Measurements from ENCODE around the gene ADGRV1.
A peak's percentile ranks its signal among the peaks of the same experiment; 100 is the strongest.
"Not testable (repeated sequence)": the region's sequence is repeated elsewhere in the genome, so short reads cannot be mapped to it uniquely, and the experiment has no call there.

The ADGRV1 gene

DNA sequence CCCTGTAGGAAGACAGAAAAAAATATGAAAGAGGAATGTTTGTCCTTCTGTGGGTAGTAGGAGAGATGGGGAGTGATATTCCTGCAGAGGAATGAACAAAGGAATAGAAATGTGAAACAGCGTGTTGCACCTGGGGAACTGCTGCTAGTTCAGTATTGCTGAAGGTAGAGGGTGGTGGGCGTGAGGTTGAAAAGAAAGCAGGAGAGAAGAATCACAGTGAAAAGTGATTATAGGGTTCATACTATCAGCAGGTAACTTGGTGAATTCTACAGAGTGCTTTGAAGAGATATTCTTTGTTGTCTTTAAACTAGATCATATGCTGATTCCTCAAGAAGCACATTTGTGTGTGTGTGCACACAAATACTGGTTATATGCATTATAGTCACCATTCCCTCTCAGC lies 95.6 kb downstream of the ADGRV1 start:
- no peak for DNase-seq

DNA sequence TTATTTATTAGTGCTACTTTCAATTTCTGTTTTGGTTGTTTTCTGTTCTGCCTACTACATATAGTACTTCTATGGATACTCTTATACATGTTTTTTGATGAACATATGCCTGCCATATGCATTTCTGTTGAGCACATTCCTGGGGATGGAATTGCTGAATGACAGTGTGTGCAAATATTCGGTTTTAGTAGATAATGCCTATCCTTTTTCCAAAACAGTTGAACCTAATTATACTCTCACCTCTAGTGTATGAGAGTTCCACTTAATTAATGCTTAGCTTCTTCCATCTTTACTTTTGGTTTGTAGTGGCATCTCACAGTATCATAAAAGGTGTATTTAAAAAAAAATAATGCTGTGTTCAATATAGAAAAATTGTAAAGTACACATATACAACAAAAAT lies 96.8 kb downstream of the ADGRV1 start:
- DNase-seq = no peak

DNA sequence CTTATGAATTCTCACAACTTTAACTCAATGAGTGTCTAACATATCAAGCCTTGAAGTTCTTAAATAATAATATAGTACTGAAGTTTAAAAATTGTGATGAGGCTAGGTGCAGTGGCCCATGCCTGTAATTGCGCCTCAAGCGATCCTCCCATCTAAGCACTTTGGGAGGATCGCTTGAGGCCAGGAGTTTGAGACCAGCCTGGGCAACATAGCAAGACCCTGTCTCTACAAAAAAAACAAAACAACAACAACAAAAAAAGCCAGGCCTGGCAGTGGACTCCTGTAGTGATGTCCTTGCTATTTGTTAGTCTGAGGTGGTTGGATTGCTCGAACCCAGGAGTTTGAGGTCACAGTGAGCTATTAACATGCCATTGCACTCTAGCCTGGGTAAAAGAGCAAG lies 98.4 kb downstream of the ADGRV1 start:
- DNase-seq = no peak

DNA sequence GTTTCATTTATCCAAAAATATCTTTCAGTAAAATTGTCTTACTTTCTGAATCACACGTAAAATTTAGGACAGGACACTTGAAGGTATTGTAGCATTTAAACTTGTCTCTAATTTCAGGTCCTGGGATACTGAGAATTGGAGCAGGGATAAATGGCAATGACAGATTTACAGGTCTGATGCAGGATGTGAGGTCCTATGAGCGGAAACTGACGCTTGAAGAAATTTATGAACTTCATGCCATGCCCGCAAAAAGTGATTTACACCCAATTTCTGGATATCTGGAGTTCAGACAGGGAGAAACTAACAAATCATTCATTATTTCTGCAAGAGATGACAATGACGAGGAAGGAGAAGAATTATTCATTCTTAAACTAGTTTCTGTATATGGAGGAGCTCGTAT lies 99.2 kb downstream of the ADGRV1 start:
- no peak for DNase-seq

DNA sequence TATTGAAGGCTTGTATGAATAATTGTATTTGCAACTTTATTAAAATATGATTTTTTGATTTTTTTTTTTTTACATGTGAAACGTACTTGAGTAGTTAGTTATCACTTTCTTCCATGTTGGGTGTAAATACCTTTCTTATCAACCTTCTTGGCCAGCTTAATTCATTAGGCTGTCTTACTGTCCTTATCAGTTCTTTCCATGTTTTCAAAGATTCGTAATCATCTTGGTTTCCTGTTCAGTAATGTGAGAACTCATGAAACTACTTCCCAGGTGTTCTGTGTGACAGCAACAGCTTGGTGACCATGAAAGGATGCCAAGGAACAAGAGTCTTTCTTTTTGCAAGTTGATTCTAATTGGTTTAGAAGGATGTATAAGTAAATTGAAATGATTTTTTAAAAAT lies 100.0 kb downstream of the ADGRV1 start:
- no peak for DNase-seq

DNA sequence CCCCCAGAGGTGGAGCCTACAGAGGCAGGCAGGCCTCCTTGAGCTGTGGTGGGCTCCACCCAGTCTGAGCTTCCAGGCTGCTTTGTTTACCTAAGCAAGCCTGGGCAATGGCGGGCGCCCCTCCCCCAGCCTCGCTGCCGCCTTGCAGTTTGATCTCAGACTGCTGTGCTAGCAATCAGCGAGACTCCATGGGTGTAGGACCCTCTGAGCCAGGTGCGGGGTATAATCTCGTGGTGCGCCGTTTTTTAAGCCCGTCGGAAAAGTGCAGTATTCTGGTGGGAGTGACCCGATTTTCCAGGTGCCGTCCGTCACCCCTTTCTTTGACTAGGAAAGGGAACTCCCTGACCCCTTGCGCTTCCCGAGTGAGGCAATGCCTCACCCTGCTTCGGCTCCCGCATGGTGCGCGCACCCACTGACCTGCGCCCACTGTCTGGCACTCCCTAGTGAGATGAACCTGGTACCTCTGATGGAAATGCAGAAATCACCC lies 109.5 kb downstream of the ADGRV1 start:
- DNase-seq = not testable (repeated sequence)

DNA sequence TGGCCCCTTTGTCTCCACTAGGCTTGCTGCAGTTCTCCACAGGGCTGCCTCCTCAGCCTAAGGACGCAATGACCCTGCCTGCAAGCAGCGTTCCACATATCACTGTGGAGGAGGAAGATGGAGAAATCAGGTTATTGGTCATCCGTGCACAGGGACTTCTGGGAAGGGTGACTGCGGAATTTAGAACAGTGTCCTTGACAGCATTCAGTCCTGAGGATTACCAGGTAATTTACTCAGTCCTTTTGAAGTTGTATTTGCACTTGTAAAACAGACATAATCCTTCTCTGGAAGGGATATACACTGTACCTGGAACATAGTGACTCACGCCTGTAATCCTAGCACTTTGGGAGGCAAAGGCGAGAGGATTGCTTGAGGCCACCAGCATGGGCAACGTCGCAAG lies 116.6 kb downstream of the ADGRV1 start:
- no peak for DNase-seq

DNA sequence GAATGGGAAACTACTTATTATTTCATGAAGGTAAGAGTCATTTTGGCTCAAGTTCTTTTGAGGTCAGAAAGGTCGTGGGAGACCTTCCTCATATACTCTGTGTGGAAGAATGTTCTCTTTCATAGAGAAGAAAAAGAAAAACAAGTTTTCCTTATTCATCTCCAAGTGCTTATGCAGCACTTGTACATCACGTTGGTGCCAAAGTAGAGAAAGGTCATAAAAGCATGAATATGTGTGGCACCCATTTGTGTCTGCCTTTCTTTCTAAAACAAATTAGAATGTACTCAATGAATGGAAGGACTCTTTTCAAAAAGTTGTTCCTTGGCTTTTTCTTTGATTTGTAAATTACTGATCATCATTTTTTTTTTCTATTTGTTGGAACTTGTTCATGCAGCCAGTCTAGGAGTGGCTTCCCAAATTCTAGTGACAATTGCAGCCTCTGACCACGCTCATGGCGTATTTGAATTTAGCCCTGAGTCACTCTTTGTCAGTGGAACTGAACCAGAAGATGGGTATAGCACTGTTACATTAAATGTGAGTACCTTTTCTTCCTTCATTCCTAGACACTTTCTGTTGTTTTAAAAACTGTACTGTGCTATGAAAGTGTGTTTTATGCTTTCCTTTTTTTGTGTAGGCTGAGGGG lies 122.4 kb downstream of the ADGRV1 start:
- no peak for DNase-seq

DNA sequence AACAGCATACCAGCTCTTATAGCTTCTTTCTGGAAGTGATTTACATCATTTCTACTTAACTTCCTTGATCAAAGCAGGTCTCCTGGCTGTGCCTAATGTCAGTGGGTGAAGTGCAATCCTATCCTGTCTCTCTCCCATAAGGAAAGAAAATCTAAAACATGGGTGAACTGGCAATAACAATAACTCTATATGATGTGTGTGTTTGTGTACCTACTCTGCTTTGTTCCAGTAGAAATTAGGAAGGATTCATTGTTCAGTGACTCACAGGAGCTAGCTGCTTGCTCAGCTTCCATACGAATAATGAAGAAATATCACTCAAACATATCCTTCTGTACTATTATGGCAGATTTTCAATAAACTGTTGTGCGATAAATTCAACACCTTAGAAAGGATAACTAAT lies 123.7 kb downstream of the ADGRV1 start:
- no peak for DNase-seq

DNA sequence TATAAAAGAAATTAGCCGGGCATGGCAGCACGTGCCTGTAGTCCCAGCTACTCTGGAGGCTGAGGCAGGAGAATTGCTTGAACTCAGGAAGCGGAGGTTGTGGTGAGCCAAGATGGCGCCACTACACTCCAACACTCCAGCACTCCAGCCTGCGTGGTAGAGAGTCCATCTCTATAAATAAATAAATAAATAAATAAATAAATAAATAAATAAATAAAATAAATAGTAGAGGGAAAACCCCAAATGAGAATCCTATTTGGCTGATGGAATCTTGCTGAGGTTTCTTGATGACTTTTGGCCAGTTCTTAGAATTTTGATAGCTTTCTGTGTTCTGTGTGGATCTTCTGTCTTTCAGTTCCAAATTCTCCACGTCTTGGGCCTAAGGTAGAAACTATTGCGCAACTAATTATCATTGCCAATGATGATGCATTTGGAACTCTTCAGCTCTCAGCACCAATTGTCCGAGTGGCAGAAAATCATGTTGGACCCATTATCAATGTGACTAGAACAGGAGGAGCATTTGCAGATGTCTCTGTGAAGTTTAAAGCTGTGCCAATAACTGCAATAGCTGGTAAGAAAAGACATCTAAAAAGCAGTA lies 126.9 kb downstream of the ADGRV1 start:
- no peak for DNase-seq

DNA sequence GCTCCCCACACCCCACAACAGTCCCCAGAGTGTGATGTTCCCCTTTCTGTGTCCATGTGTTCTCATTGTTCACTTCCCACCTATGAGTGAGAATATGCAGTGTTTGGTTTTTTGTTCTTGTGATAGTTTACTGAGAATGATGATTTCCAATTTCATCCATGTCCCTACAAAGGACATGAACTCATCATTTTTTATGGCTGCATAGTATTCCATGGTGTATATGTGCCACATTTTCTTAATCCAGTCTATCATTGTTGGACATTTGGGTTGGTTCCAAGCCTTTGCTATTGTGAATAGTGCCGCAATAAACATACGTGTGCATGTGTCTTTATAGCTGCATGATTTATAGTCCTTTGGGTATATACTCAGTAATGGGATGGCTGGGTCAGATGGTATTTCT lies 127.8 kb downstream of the ADGRV1 start:
- not testable (repeated sequence) for DNase-seq

DNA sequence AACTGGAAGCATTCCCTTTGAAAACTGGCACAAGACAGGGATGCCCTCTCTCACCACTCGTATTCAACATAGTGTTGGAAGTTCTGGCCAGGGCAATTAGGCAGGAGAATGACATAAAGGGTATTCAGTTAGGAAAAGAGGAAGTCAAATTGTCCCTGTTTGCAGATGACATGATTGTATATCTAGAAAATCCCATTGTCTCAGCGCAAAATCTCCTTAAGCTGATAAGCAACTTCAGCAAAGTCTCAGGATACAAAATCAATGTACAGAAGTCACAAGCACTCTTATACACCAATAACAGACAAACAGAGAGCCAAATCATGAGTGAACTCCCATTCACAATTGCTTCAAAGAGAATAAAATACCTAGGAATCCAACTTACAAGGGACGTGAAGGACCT lies 128.9 kb downstream of the ADGRV1 start:
- not testable (repeated sequence) for DNase-seq

DNA sequence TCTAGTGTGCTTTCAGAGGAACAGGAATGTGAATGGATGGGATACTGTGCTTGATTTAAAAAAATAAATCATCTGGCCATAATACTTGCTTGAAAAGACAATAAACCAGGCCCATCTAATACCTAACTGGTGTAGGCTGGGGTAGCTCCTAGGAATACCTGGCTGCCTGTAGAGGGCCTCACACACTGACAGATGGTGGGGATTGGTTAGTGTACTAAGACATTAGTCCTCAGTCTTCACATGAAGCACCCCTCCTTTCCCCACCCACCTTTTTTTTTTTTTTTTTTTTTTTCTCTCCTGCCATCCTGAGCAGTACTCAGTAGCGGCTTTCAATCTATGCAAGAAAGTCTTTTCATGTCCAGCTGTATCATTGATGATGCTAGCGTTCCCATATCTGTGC lies 130.5 kb downstream of the ADGRV1 start:
- no peak for DNase-seq

DNA sequence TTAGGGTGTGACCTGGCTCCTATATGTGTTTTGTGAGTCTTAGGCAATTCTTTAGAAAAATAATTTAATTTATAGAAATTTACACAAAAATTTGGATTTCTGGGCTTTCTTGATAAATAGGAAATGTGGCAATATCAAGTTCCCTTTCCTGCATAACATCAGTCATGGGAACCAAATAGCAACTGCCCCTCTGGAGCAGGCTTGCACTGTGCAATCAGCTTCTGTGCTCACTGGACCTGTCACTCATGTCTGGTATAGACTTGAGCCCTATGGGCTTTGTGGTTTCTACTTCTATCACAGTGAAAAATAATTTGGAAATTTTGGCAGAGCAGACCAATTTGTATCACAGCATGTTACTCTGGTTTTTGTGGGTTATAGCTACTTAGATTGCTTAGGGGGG lies 131.7 kb downstream of the ADGRV1 start:
- DNase-seq = no peak

DNA sequence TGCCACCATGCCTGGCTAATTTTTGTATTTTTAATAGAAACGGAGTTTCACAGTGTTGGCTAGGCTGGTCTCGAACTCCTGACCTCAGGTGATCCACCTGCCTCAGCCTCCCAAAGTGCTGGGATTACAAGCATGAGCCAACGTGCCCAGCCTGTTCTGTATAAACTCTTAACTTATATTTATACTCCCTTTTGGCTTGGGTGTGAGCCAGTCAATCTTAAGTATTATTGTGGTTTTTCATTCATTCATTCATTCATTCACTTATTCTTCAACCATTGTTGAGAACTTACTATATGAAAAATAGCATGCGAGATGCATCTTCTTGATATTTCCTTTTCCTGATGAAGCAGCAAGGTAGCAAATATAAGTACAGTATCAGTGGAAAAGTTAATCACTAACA lies 132.9 kb downstream of the ADGRV1 start:
- DNase-seq = no peak

DNA sequence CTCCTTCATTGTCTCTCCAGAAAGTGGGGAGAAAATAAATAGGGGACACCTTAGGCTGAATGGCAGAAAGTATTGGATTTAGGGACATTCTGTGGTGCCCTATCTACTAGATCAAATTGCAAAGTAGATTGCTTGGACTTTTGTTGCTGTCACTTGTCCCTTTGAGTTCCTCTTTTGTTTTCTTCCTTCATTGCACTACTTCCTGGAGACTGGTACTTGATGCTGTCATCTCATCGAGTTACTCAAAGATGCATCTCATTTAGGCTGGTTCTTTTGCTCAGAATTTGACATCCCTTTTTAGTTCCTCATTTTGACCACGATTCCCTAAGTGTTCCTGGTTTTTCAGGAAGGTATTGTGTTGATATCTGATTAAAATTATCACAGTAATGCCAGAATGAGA lies 137.6 kb downstream of the ADGRV1 start:
- no peak for DNase-seq

DNA sequence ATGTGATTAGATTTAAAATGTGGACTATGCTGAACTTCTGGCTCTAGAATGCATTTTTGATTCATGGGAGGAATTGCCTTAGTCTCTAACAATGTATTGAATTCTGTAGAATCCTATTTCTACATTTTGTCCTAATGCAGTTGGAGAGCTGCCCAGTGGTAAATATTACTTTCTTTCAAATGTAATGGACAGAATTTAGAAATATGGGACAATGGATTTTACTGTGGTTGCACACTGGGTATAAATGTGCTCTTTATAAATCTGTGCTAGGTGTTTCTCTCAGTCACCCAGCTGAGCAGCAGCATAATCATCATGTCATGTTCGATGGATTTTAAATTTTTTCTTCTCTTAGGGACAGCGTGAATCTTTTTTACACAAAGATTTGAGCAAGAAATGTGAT lies 141.7 kb downstream of the ADGRV1 start:
- no peak for DNase-seq

DNA sequence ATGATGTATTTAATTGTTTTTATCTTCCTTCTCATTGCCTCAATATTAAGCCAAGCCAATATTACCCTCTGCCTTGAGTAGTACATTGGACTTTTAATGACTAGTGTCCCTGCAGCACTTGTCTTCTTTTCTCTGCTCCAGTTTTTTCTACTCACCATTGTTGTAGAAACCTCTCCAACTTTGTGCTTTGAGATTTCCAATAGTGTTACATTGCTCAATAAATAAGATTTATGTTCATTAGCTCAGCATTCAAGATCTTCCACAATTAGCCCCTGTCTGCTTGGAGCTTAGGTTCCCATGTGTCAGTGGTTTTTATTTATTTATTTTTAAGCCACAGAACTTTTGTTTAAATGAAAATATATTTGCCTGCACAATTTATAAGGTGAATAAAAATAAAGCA lies 145.3 kb downstream of the ADGRV1 start:
- DNase-seq = no peak

DNA sequence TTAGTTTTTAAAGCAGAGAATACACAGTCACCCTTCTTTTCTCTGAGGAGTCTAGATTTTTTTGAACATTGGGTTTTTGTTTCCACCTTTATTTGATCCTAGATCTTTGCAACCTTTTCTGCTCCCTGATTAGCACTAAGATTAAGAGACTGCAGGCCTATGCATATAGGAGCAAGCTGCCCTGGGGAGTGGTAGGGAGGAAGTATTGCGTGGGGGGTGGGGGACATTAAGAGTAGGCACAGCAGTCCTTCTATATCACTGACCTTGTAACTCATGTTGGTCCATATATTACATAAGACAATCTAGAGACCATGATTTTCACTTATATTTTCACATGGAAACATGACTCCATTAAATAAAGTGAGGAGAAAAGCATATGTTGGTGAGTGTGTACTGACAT lies 149.1 kb downstream of the ADGRV1 start:
- DNase-seq = no peak

DNA sequence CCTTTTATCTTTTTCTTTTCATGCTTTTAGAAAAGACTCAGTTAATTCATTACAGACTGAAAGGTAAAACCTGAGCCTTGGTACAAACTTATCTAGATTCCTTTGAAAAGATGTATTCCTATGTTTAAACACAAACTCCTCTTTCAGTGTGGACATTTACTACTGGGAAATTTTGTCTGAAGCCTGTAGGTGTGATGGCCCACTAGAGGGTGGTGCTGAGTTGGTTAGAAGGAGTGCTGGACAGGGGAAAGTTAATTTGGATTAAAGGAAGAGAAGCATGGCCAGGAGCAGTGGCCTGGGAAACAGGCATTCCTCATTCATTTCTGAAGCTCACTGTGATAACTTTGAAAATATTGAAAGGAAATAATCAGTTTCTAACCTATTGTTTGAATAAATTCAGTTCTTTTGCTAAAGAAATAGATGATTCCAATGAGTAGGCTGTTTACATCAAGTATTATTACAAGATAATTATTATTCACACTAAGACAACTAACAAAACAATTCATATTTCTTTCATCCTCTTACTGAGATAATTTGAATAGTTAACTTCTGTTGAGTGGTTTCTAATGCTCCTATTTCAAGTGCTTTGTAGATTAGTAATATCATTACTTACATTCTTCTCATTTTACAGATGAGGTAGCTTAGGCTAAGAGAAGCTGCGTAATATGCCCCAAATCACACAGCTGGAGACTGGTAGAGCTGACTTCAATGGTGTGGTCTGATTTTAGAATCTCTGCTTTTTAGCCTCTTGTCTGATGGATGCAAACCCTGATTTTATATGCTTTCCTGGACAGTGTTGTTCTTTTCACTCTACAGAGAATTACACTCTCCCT lies 150.9 kb downstream of the ADGRV1 start:
- peak; percentile 30 for DNase-seq

DNA sequence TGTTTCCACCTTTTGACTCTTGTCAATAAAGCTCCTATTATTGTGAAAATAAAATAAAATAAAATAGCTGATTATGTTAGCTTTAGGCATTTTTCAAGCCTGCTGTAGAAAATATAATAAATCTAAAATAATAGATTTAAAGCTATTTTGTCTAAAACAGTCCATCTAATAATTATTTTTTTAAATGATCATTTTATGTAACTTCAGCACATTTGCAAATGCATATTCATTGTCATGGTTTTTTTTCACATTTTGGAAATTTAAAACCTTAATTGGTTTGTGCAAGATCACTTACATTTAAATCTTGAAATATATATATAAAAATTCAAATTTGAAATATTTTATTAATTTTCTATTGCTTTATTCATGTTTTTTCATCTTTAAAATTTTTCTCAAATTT lies 159.8 kb downstream of the ADGRV1 start:
- no peak for DNase-seq

DNA sequence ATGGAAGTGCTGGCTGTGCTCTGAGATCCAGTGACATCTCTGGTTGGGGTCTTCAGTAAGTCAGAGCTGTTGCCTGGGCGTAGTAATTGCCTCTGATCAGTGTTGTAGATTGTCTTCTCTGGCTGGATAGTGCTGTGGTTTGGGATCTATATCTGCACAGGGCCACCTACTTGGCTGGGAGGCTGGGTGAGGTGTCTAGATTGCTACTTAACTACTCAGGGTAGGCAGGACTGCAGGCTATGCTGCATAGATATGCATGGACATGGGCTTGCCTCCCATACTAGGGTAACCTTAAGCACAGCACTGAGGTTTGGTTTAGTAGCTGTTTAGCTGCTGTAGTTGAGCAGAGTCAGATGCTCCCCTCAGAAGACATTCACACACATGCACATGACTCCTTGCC lies 181.0 kb downstream of the ADGRV1 start:
- no peak for DNase-seq

DNA sequence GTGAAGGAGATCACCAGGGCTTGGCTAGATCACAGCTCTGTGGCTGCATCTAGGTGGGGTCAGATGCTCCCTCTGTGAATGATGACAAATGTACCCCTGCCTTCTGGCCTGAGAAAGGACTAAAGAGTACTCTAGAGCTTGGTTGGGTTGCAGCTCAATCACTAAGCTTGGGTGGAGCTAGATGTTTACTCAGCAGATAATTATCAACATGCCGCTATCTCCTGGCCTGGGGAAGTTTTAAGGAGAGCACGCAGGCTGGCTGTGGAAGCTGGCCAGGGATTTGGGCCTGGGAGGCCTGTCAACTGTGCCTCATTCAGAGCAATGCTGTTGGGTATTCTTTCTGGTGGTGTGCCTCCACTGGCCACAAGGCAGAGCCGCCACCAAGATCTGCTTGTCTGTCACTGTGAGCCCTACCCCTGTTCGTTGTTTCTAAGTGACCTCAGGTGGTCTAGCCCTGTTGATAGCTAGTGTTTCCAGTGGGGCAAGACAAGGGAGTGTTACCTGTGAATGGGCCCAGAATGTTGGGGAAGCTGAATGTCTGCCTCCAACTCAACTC lies 181.7 kb downstream of the ADGRV1 start:
- DNase-seq = no peak

DNA sequence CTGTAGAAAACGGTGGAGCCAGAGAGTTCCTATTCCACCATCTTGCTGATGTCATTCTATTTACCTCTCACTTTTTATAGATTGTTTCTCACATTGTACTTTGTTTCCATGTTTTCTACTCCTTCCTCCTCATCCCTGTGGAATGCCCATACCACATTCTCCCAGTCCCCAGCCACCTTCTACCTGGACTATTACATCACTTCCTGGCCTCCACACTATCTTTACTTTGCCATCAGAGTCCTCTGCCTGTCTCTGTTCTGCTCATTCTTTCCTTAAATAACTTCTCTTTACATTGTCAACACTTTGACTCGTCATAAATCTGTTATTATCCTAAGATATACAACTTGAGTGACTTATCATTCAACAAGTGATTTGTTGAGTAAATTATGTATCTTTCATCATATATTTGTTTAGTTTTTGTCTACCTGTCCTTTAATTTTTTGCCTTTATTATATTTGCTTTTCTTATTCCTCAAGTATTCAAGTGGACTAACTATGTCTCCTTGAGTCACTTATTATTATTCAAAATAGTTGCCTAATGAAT lies 182.5 kb downstream of the ADGRV1 start:
- DNase-seq = no peak
